ENCODE data around the gene DPP8. TPM values are rescaled to one million over a fixed set of nuclear protein-coding genes. Genes with fewer than 3 reads are reported as not detected.

DPP8 gene
- polyA plus RNA-seq, 1 donor from 2014 or later = 18.6 TPM

GRCh38 chr15:65559941-65560340 lies 42.5 kb upstream of the DPP8 start:
- Histone ChIP-seq H3K4me3 (ENCODE audit: low read length) (no peak overlapping the region), H3F3A (ENCODE audit: insufficient read depth, low read length, poor library complexity, severe bottlenecking) (no peaks in the 10 kb centered on the region), H3K36me3 (ENCODE audit: insufficient read depth, low read length) (no peaks in the 10 kb centered on the region), H2AFZ (ENCODE audit: low read depth, low read length) (no peak overlapping the region), H3K9me2 (ENCODE audit: insufficient read depth, low read length) (no peaks in the 10 kb centered on the region), H4K20me1 (ENCODE audit: insufficient read depth) (no peaks in the 10 kb centered on the region), H3K27me3 (ENCODE audit: insufficient read depth, low read depth, low read length) (no peaks in the 10 kb centered on the region), H3K79me2 (replicated peaks; ENCODE audit: insufficient read depth, low read length) (peaks cover 4% of the 10 kb centered on the region), H3K9me3 (ENCODE audit: low read length) (no peaks in the 10 kb centered on the region), H3K4me2 (ENCODE audit: low read length) (no peak overlapping the region), H3K9ac (ENCODE audit: low read length) (no peak overlapping the region), H3K27ac (ENCODE audit: low read length) (no peak overlapping the region)
- TF ChIP-seq CTCF (IDR thresholded peaks at IDR 0.05; ENCODE audit: poor library complexity, severe bottlenecking) (no peak), TAF1 (IDR thresholded peaks at IDR 0.05; ENCODE audit: low read depth) (no peak), POLR2AphosphoS5 (IDR thresholded peaks at IDR 0.05) (no peak), EZH2 (IDR thresholded peaks at IDR 0.05; ENCODE audit: borderline replicate concordance, insufficient read depth, low read length, poor library complexity, severe bottlenecking) (no peak), RAD21 (conservative IDR thresholded peaks at IDR 0.05) (no peak), MXI1 (conservative IDR thresholded peaks at IDR 0.05; ENCODE audit: poor library complexity, severe bottlenecking) (no peak), SMC3 (conservative IDR thresholded peaks at IDR 0.05; ENCODE audit: poor library complexity) (no peak), EP300 (conservative IDR thresholded peaks at IDR 0.05; ENCODE audit: poor library complexity, severe bottlenecking) (no peak)
- TF ChIP-seq, protein P1, sequence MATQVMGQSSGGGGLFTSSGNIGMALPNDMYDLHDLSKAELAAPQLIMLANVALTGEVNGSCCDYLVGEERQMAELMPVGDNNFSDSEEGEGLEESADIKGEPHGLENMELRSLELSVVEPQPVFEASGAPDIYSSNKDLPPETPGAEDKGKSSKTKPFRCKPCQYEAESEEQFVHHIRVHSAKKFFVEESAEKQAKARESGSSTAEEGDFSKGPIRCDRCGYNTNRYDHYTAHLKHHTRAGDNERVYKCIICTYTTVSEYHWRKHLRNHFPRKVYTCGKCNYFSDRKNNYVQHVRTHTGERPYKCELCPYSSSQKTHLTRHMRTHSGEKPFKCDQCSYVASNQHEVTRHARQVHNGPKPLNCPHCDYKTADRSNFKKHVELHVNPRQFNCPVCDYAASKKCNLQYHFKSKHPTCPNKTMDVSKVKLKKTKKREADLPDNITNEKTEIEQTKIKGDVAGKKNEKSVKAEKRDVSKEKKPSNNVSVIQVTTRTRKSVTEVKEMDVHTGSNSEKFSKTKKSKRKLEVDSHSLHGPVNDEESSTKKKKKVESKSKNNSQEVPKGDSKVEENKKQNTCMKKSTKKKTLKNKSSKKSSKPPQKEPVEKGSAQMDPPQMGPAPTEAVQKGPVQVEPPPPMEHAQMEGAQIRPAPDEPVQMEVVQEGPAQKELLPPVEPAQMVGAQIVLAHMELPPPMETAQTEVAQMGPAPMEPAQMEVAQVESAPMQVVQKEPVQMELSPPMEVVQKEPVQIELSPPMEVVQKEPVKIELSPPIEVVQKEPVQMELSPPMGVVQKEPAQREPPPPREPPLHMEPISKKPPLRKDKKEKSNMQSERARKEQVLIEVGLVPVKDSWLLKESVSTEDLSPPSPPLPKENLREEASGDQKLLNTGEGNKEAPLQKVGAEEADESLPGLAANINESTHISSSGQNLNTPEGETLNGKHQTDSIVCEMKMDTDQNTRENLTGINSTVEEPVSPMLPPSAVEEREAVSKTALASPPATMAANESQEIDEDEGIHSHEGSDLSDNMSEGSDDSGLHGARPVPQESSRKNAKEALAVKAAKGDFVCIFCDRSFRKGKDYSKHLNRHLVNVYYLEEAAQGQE (IDR thresholded peaks at IDR 0.05; ENCODE audit: borderline replicate concordance) = no peak

DNA sequence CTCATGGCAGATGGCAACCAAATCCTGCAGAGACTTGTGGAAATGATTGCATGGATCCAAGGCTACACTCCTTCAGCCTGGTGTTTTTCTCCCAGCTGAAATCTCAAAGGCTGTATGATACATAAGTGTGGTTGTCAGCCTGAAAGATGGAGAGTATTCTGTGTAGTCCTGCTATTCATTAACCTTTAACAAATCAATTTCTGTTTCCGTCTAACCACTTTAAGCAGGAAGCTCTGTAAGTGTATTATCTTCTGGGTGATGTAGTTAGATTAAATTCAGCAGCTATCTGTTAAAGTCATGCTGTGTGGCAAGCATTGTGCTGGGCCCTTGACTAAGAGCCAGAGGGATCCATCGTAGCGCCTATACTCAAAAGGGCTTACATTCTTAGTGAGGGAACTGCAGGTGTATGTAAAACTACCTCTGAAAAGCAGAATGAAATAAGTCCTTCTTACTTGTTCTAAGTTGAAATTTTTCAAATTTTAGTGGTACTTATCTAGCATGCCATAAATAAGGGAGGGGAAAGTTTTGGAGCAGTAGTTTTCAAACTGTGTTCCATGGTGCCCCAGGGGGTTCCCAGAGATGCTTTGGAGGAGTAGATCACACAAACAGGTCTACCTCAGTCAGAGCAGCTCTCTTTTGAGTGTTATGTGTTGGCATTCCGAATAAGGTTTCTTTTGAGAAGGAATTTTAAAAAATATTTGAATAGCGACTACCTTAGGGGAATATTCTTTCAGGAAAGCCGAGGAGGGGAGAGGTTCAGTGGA lies 41.7 kb upstream of the DPP8 start:
- H3K27ac ChIP-seq (ENCODE audit: low read length) = no peak overlapping the region
- no peak overlapping the region for H2AFZ ChIP-seq (ENCODE audit: low read depth, low read length)
- peaks cover 4% of the 10 kb centered on the region for H3K79me2 ChIP-seq (replicated peaks; ENCODE audit: insufficient read depth, low read length)
- no peak overlapping the region for H3K9ac ChIP-seq (ENCODE audit: low read length)
- H3K9me2 ChIP-seq (ENCODE audit: insufficient read depth, low read length) = no peaks in the 10 kb centered on the region
- H4K20me1 ChIP-seq (ENCODE audit: insufficient read depth) = no peaks in the 10 kb centered on the region
- no peaks in the 10 kb centered on the region for H3K36me3 ChIP-seq (ENCODE audit: insufficient read depth, low read length)
- H3K9me3 ChIP-seq (ENCODE audit: low read length) = no peaks in the 10 kb centered on the region
- TF ChIP-seq MXI1 (conservative IDR thresholded peaks at IDR 0.05; ENCODE audit: poor library complexity, severe bottlenecking) (no peak), CTCF (IDR thresholded peaks at IDR 0.05; ENCODE audit: poor library complexity, severe bottlenecking) (no peak), POLR2AphosphoS5 (IDR thresholded peaks at IDR 0.05) (no peak), RAD21 (conservative IDR thresholded peaks at IDR 0.05) (no peak), EP300 (conservative IDR thresholded peaks at IDR 0.05; ENCODE audit: poor library complexity, severe bottlenecking) (no peak), TAF1 (IDR thresholded peaks at IDR 0.05; ENCODE audit: low read depth) (no peak), EZH2 (IDR thresholded peaks at IDR 0.05; ENCODE audit: borderline replicate concordance, insufficient read depth, low read length, poor library complexity, severe bottlenecking) (no peak), SMC3 (conservative IDR thresholded peaks at IDR 0.05; ENCODE audit: poor library complexity) (no peak)
- TF ChIP-seq, protein P1 (IDR thresholded peaks at IDR 0.05; ENCODE audit: borderline replicate concordance) = no peak
- H3K4me3 ChIP-seq (ENCODE audit: low read length) = no peak overlapping the region
- H3K4me2 ChIP-seq (ENCODE audit: low read length) = no peak overlapping the region
- no peaks in the 10 kb centered on the region for H3K27me3 ChIP-seq (ENCODE audit: insufficient read depth, low read depth, low read length)
- H3F3A ChIP-seq (ENCODE audit: insufficient read depth, low read length, poor library complexity, severe bottlenecking) = no peaks in the 10 kb centered on the region
